Effector memory CD4-positive, alpha-beta T cell (primary cell): ENCODE measurements around the gene GADD45GIP1.

ENCODE experiments used
- DNase-seq, 3 donors: peaks; one replicate each; pipeline ENCODE4 v3.0.0-alpha.2; 2020
- H3K27ac ChIP-seq: 2 replicates; pipeline ENCODE4 v1.7.0; 2013; ENCODE audit warnings: mild to moderate bottlenecking, low read length, moderate library complexity; ENCODE audit not compliant: insufficient read depth, poor library complexity, severe bottlenecking
- H3K27me3 ChIP-seq: replicated peaks from 2 replicates; pipeline ENCODE4 v1.7.0; 2013; ENCODE audit warnings: mild to moderate bottlenecking, low read length; ENCODE audit not compliant: insufficient read depth, control insufficient read depth, poor library complexity, severe bottlenecking
- H3K36me3 ChIP-seq: 2 replicates; pipeline ENCODE4 v1.7.0; 2013; ENCODE audit warnings: mild to moderate bottlenecking, low read length, moderate library complexity; ENCODE audit not compliant: control insufficient read depth, insufficient read depth
- H3K4me1 ChIP-seq: 2 replicates; pipeline ENCODE4 v1.7.0; 2013; ENCODE audit warnings: low read length, mild to moderate bottlenecking; ENCODE audit not compliant: control insufficient read depth, insufficient read depth, poor library complexity, severe bottlenecking
- H3K4me3 ChIP-seq: 2 replicates; pipeline ENCODE4 v1.7.0; 2013; ENCODE audit warnings: low read length, low read depth, mild to moderate bottlenecking; ENCODE audit not compliant: insufficient read depth, poor library complexity, severe bottlenecking
- H3K9me3 ChIP-seq: 2 replicates; pipeline ENCODE4 v1.7.0; 2013; ENCODE audit warnings: mild to moderate bottlenecking, low read length, moderate library complexity; ENCODE audit not compliant: control insufficient read depth

GADD45GIP1 gene

GRCh38 chr19:12949363-12950283 lies 7.4 kb downstream of the GADD45GIP1 start:
- Histone ChIP-seq H3K4me1 (peaks cover 6% of the 10 kb centered on the region), H3K27ac (no peak overlapping the region), H3K4me3 (no peak overlapping the region), H3K27me3 (no peaks in the 10 kb centered on the region), H3K9me3 (no peaks in the 10 kb centered on the region), H3K36me3 (peaks cover 57% of the 10 kb centered on the region)
- no peak for DNase-seq

- no peak overlapping the region for H3K27ac ChIP-seq
- DNase-seq = no peak
- H3K27me3 ChIP-seq = no peaks in the 10 kb centered on the region
- peaks cover 6% of the 10 kb centered on the region for H3K4me1 ChIP-seq
- H3K4me3 ChIP-seq = no peak overlapping the region
- no peaks in the 10 kb centered on the region for H3K9me3 ChIP-seq
- H3K36me3 ChIP-seq = peaks cover 61% of the 10 kb centered on the region
These were observed 8.2 kb downstream of the GADD45GIP1 start for GRCh38 chr19:12948612-12949362.

- Histone ChIP-seq H3K36me3 (peaks cover 61% of the 10 kb centered on the region), H3K4me3 (no peak overlapping the region), H3K27ac (no peak overlapping the region), H3K9me3 (no peaks in the 10 kb centered on the region), H3K27me3 (no peaks in the 10 kb centered on the region), H3K4me1 (peaks cover 11% of the 10 kb centered on the region)
- no peak for DNase-seq
These were observed 9.1 kb downstream of the GADD45GIP1 start for GRCh38 chr19:12947702-12948611.

- peaks cover 11% of the 10 kb centered on the region for H3K4me1 ChIP-seq
- peak overlapping the region; percentile 83 for H3K27ac ChIP-seq
- no peak for DNase-seq
- H3K27me3 ChIP-seq = no peaks in the 10 kb centered on the region
- H3K4me3 ChIP-seq = peak overlapping the region; percentile 73
- no peaks in the 10 kb centered on the region for H3K9me3 ChIP-seq
- peaks cover 62% of the 10 kb centered on the region for H3K36me3 ChIP-seq
These were observed 10.1 kb downstream of the GADD45GIP1 start for GRCh38 chr19:12946731-12947496.

GRCh38 chr19:12946092-12946721 lies 10.8 kb downstream of the GADD45GIP1 start:
- peak overlapping the region; percentile 83 for H3K27ac ChIP-seq
- DNase-seq = peak; percentile 12 to 41 (median 26)
- H3K27me3 ChIP-seq = no peaks in the 10 kb centered on the region
- peaks cover 11% of the 10 kb centered on the region for H3K4me1 ChIP-seq
- H3K36me3 ChIP-seq = peaks cover 65% of the 10 kb centered on the region
- H3K4me3 ChIP-seq = peak overlapping the region; percentile 73
- H3K9me3 ChIP-seq = no peaks in the 10 kb centered on the region

- DNase-seq = peak; percentile 95 to 98 (median 97)
- H3K27me3 ChIP-seq = no peaks in the 10 kb centered on the region
- peak within 1 kb of the TSS; percentile 83 for H3K27ac ChIP-seq
- H3K9me3 ChIP-seq = no peaks in the 10 kb centered on the region
- H3K36me3 ChIP-seq = peaks cover 64% of the 10 kb centered on the region
- H3K4me3 ChIP-seq = peak within 1 kb of the TSS; percentile 73
- H3K4me1 ChIP-seq = peaks cover 13% of the 10 kb centered on the region
These were observed 11.4 kb downstream of the GADD45GIP1 start, which contains the start of gene RAD23A for GRCh38 chr19:12945479-12946091. TSS of gene RAD23A (plus strand) at chr19:12945862. CDS start at chr19:12945949, 87 bp downstream.

GRCh38 chr19:12944104-12944674 lies 12.8 kb downstream of the GADD45GIP1 start:
- Histone ChIP-seq H3K36me3 (peaks cover 61% of the 10 kb centered on the region), H3K4me1 (peaks cover 26% of the 10 kb centered on the region), H3K27ac (peak overlapping the region; percentile 83)

GRCh38 chr19:12943437-12944044 lies 13.5 kb downstream of the GADD45GIP1 start:
- peaks cover 55% of the 10 kb centered on the region for H3K36me3 ChIP-seq
- H3K9me3 ChIP-seq = no peaks in the 10 kb centered on the region
- DNase-seq = no peak
- H3K4me3 ChIP-seq = no peak overlapping the region
- peaks cover 28% of the 10 kb centered on the region for H3K4me1 ChIP-seq
- H3K27ac ChIP-seq = no peak overlapping the region
- no peaks in the 10 kb centered on the region for H3K27me3 ChIP-seq

More at GRCh38 chr19:12944104-12944674, 12.8 kb downstream of the GADD45GIP1 start:
- H3K9me3 ChIP-seq = no peaks in the 10 kb centered on the region
- no peak for DNase-seq
- no peaks in the 10 kb centered on the region for H3K27me3 ChIP-seq
- H3K4me3 ChIP-seq = no peak overlapping the region
